ENCODE results near the gene P3H4.
A peak's percentile ranks its signal among the peaks of the same experiment; 100 is the strongest.
"Not testable (repeated sequence)": the region's sequence is repeated elsewhere in the genome, so short reads cannot be mapped to it uniquely, and the experiment has no call there.

The P3H4 gene

GRCh38 chr17:41836550-41837196 lies 24.9 kb upstream of the P3H4 start:
- Histone ChIP-seq H3K27me3 (ENCODE audit: low read depth, low read length) (no peaks in the 10 kb centered on the region), H3K36me3 (ENCODE audit: control insufficient read depth in 1 of 2, insufficient read depth in 2 of 2, low read length in 2 of 2) (peaks cover 4 to 8% of the 10 kb centered on the region in 2 donors), H3K27ac (ENCODE audit: low read length) (no peak overlapping the region), H3K9me3 (ENCODE audit: control insufficient read depth in 1 of 2, low read length in 2 of 2) (no peaks in the 10 kb centered on the region), H3K4me3 (ENCODE audit: low read depth in 1 of 2, low read length in 2 of 2) (peak overlapping the region; percentile 33 to 94), H3K4me1 (ENCODE audit: control insufficient read depth in 1 of 2, insufficient read depth in 2 of 2, low read length in 2 of 2) (peaks cover 0 to 14% of the 10 kb centered on the region in 2 donors)

- Histone ChIP-seq H3K27ac (ENCODE audit: low read length) (peak within 1 kb of the TSS; percentile 36), H3K4me1 (ENCODE audit: control insufficient read depth in 1 of 2, insufficient read depth in 2 of 2, low read length in 2 of 2) (peaks cover 0 to 14% of the 10 kb centered on the region in 2 donors), H3K9me3 (ENCODE audit: control insufficient read depth in 1 of 2, low read length in 2 of 2) (no peaks in the 10 kb centered on the region), H3K4me3 (ENCODE audit: low read depth in 1 of 2, low read length in 2 of 2) (peak within 1 kb of the TSS; percentile 61 to 94), H3K36me3 (ENCODE audit: control insufficient read depth in 1 of 2, insufficient read depth in 2 of 2, low read length in 2 of 2) (peaks cover 4 to 15% of the 10 kb centered on the region in 2 donors), H3K27me3 (ENCODE audit: low read depth, low read length) (no peaks in the 10 kb centered on the region)
These were observed 24.2 kb upstream of the P3H4 start, which contains the start of gene NT5C3B for GRCh38 chr17:41835800-41836549. NT5C3B (minus strand) TSS chr17:41836232; CDS start chr17:41836193, 39 bp downstream.

- H3K4me1 ChIP-seq (ENCODE audit: control insufficient read depth in 1 of 2, insufficient read depth in 2 of 2, low read length in 2 of 2) = peaks cover 0 to 14% of the 10 kb centered on the region in 2 donors
- peaks cover 4 to 21% of the 10 kb centered on the region in 2 donors for H3K36me3 ChIP-seq (ENCODE audit: control insufficient read depth in 1 of 2, insufficient read depth in 2 of 2, low read length in 2 of 2)
- H3K27me3 ChIP-seq (ENCODE audit: low read depth, low read length) = no peaks in the 10 kb centered on the region
- H3K4me3 ChIP-seq (ENCODE audit: low read depth in 1 of 2, low read length in 2 of 2) = peak overlapping the region; percentile 61 to 94
- no peaks in the 10 kb centered on the region for H3K9me3 ChIP-seq (ENCODE audit: control insufficient read depth in 1 of 2, low read length in 2 of 2)
- peak overlapping the region; percentile 36 for H3K27ac ChIP-seq (ENCODE audit: low read length)
These were observed 23.6 kb upstream of the P3H4 start for GRCh38 chr17:41835214-41835799.

GRCh38 chr17:41829961-41830360 lies 18.2 kb upstream of the P3H4 start:
- H3K27ac ChIP-seq (ENCODE audit: low read length); H3K27me3 ChIP-seq (ENCODE audit: low read depth, low read length); H3K4me1 ChIP-seq (ENCODE audit: control insufficient read depth in 1 of 2, insufficient read depth in 2 of 2, low read length in 2 of 2); H3K4me3 ChIP-seq (ENCODE audit: low read depth in 1 of 2, low read length in 2 of 2); H3K9me3 ChIP-seq (ENCODE audit: control insufficient read depth in 1 of 2, low read length in 2 of 2): not testable (repeated sequence)
- peaks cover 8 to 62% of the 10 kb centered on the region in 2 donors for H3K36me3 ChIP-seq (ENCODE audit: control insufficient read depth in 1 of 2, insufficient read depth in 2 of 2, low read length in 2 of 2)

GRCh38 chr17:41825175-41825845 lies 13.6 kb upstream of the P3H4 start:
- Histone ChIP-seq H3K27me3 (ENCODE audit: low read depth, low read length) (no peaks in the 10 kb centered on the region), H3K27ac (ENCODE audit: low read length) (no peak overlapping the region), H3K36me3 (ENCODE audit: control insufficient read depth in 1 of 2, insufficient read depth in 2 of 2, low read length in 2 of 2) (peaks cover 5 to 43% of the 10 kb centered on the region in 2 donors), H3K4me1 (ENCODE audit: control insufficient read depth in 1 of 2, insufficient read depth in 2 of 2, low read length in 2 of 2) (no peaks in the 10 kb centered on the region), H3K9me3 (ENCODE audit: control insufficient read depth in 1 of 2, low read length in 2 of 2) (no peaks in the 10 kb centered on the region), H3K4me3 (ENCODE audit: low read depth in 1 of 2, low read length in 2 of 2) (no peak overlapping the region)

- Histone ChIP-seq H3K27ac (ENCODE audit: low read length) (no peak overlapping the region), H3K36me3 (ENCODE audit: control insufficient read depth in 1 of 2, insufficient read depth in 2 of 2, low read length in 2 of 2) (peaks cover 5 to 35% of the 10 kb centered on the region in 2 donors), H3K27me3 (ENCODE audit: low read depth, low read length) (no peaks in the 10 kb centered on the region), H3K4me1 (ENCODE audit: control insufficient read depth in 1 of 2, insufficient read depth in 2 of 2, low read length in 2 of 2) (no peaks in the 10 kb centered on the region), H3K9me3 (ENCODE audit: control insufficient read depth in 1 of 2, low read length in 2 of 2) (no peaks in the 10 kb centered on the region), H3K4me3 (ENCODE audit: low read depth in 1 of 2, low read length in 2 of 2) (no peak overlapping the region)
These were observed 12.3 kb upstream of the P3H4 start for GRCh38 chr17:41824086-41824485.

GRCh38 chr17:41823580-41823979 lies 11.8 kb upstream of the P3H4 start:
- Histone ChIP-seq H3K4me3 (ENCODE audit: low read depth in 1 of 2, low read length in 2 of 2) (no peak overlapping the region), H3K36me3 (ENCODE audit: control insufficient read depth in 1 of 2, insufficient read depth in 2 of 2, low read length in 2 of 2) (peaks cover under 1 to 30% of the 10 kb centered on the region in 2 donors), H3K27ac (ENCODE audit: low read length) (no peak overlapping the region), H3K27me3 (ENCODE audit: low read depth, low read length) (no peaks in the 10 kb centered on the region), H3K9me3 (ENCODE audit: control insufficient read depth in 1 of 2, low read length in 2 of 2) (no peaks in the 10 kb centered on the region), H3K4me1 (ENCODE audit: control insufficient read depth in 1 of 2, insufficient read depth in 2 of 2, low read length in 2 of 2) (no peaks in the 10 kb centered on the region)

- no peak overlapping the region for H3K27ac ChIP-seq (ENCODE audit: low read length)
- H3K9me3 ChIP-seq (ENCODE audit: control insufficient read depth in 1 of 2, low read length in 2 of 2) = no peaks in the 10 kb centered on the region
- H3K4me1 ChIP-seq (ENCODE audit: control insufficient read depth in 1 of 2, insufficient read depth in 2 of 2, low read length in 2 of 2) = no peaks in the 10 kb centered on the region
- H3K27me3 ChIP-seq (ENCODE audit: low read depth, low read length) = no peaks in the 10 kb centered on the region
- no peak overlapping the region for H3K4me3 ChIP-seq (ENCODE audit: low read depth in 1 of 2, low read length in 2 of 2)
- peaks cover 0 to 29% of the 10 kb centered on the region in 2 donors for H3K36me3 ChIP-seq (ENCODE audit: control insufficient read depth in 1 of 2, insufficient read depth in 2 of 2, low read length in 2 of 2)
These were observed 11.4 kb upstream of the P3H4 start for GRCh38 chr17:41823141-41823524.

GRCh38 chr17:41822216-41823140 lies 10.7 kb upstream of the P3H4 start:
- H3K4me3 ChIP-seq (ENCODE audit: low read depth in 1 of 2, low read length in 2 of 2) = no peak overlapping the region
- no peaks in the 10 kb centered on the region for H3K4me1 ChIP-seq (ENCODE audit: control insufficient read depth in 1 of 2, insufficient read depth in 2 of 2, low read length in 2 of 2)
- no peak overlapping the region for H3K27ac ChIP-seq (ENCODE audit: low read length)
- peaks cover 0 to 27% of the 10 kb centered on the region in 2 donors for H3K36me3 ChIP-seq (ENCODE audit: control insufficient read depth in 1 of 2, insufficient read depth in 2 of 2, low read length in 2 of 2)
- no peaks in the 10 kb centered on the region for H3K9me3 ChIP-seq (ENCODE audit: control insufficient read depth in 1 of 2, low read length in 2 of 2)
- no peaks in the 10 kb centered on the region for H3K27me3 ChIP-seq (ENCODE audit: low read depth, low read length)

GRCh38 chr17:41821776-41822175 lies 10.0 kb upstream of the P3H4 start:
- Histone ChIP-seq H3K36me3 (ENCODE audit: control insufficient read depth in 1 of 2, insufficient read depth in 2 of 2, low read length in 2 of 2) (peaks cover 0 to 24% of the 10 kb centered on the region in 2 donors), H3K9me3 (ENCODE audit: control insufficient read depth in 1 of 2, low read length in 2 of 2) (no peaks in the 10 kb centered on the region), H3K27me3 (ENCODE audit: low read depth, low read length) (no peaks in the 10 kb centered on the region), H3K27ac (ENCODE audit: low read length) (no peak overlapping the region), H3K4me3 (ENCODE audit: low read depth in 1 of 2, low read length in 2 of 2) (no peak overlapping the region), H3K4me1 (ENCODE audit: control insufficient read depth in 1 of 2, insufficient read depth in 2 of 2, low read length in 2 of 2) (no peaks in the 10 kb centered on the region)

Data from muscle layer of duodenum (tissue), 2 donors.